ENCODE results near the gene TOR1AIP1. TPM values are rescaled to one million over a fixed set of nuclear protein-coding genes. Genes with fewer than 3 reads are reported as not detected.
A peak's percentile ranks its signal among the peaks of the same experiment; 100 is the strongest.
"Not testable (repeated sequence)": the region's sequence is repeated elsewhere in the genome, so short reads cannot be mapped to it uniquely, and the experiment has no call there.

TOR1AIP1 gene
- total and polyA plus RNA-seq, 7 donors, result 13.2 to 152 (median 117) TPM

DNA sequence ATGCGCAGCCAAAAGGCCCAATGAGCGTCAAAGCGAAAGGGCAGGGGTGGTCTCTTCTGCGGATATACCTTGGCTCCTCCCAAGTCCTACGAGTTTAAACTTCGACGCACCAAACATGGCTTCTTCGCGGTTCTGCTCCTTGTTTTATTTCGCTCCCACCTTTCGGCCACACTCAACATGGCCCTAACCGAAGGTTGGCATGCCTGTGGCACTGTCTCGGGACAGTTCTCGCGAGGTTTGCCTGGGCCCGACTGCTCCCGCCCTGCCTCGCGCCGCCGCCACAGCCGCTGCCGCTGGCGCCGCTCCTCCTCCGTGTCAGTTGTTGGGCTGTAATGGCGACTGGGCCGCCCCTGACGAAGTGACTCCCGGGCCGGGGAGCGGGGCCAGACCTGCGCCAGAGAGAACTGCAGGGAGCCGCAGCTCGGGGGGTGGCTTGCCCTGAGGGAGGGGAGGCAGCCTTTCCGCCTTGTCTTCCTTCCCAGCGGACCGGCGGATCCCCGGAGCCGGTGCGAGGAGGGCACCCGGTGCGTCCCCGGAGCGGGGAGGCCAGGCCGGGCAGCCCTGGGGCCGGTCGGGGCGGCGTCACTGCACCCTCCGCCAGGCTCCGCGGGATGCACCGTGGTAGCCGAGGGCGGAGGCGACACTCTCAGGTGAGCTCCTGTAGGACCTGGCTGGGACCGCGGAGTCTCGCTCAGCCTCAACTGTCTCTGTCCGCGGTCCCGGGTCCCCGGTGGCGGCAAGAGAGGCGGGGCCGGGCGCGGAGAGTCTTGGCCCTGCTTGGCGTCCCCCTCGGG is 72.6 kb downstream of the TOR1AIP1 start, which contains the start of gene CEP350:
TSS of gene CEP350 (plus strand) at position 318 of the 794 bp plus-strand sequence. CDS start 31,372 bp downstream, outside the sequence.
- Histone ChIP-seq H3K4me3 (peak within 1 kb of the TSS; percentile 68 to 98 (median 98)), H3K36me3 (no peaks in the 10 kb centered on the region), H3K27ac (peak within 1 kb of the TSS; percentile 91 to 98 (median 97)), H3K9me3 (no peaks in the 10 kb centered on the region), H3K27me3 (no peaks in the 10 kb centered on the region), H3K4me1 (peaks cover 0 to 36% (median 16%) of the 10 kb centered on the region in 4 donors)
- peak; percentile 99 for DNase-seq
- intact Hi-C loops (cut with DNase I), result loop anchor here (1.0 to 10.0 kb wide), 2 partner anchors 72 to 200 kb away; partner anchors contain the start of genes QSOX1 and TOR1AIP1
- peak; percentile 86 to 96 (median 94) for TF ChIP-seq POLR2AphosphoS5 (IDR thresholded peaks at IDR 0.05)
- no peak for TF ChIP-seq CTCF (IDR thresholded peaks at IDR 0.05)
- TF ChIP-seq EP300 (IDR thresholded peaks at IDR 0.05), result peak in 1 of 4 donors; percentile 36
- peak; percentile 51 to 79 for TF ChIP-seq POLR2A (IDR thresholded peaks at IDR 0.05)
- 0 to 1% methylated on average over 72 of the region's 72 CpGs for WGBS, 2 donors

GRCh38 chr1:179955287-179955680 is 73.2 kb downstream of the TOR1AIP1 start:
- no peak for DNase-seq
- 0 to 1% methylated on average over 10 of the region's 10 CpGs for WGBS, 2 donors
- no peaks in the 10 kb centered on the region for H3K9me3 ChIP-seq
- TF ChIP-seq CTCF (IDR thresholded peaks at IDR 0.05), result no peak
- TF ChIP-seq POLR2A (IDR thresholded peaks at IDR 0.05), result no peak
- no peak for TF ChIP-seq EP300 (IDR thresholded peaks at IDR 0.05)
- no peak for TF ChIP-seq POLR2AphosphoS5 (IDR thresholded peaks at IDR 0.05)
- peak overlapping the region; percentile 68 to 98 (median 98) for H3K4me3 ChIP-seq
- H3K36me3 ChIP-seq, result no peaks in the 10 kb centered on the region
- H3K27ac ChIP-seq, result peak overlapping the region; percentile 91 to 98 (median 97)
- intact Hi-C loops (cut with DNase I), result loop anchor here (10.0 kb wide), 1 partner anchor 200 kb away; the partner anchor contains the start of gene QSOX1
- peaks cover 0 to 36% (median 16%) of the 10 kb centered on the region in 4 donors for H3K4me1 ChIP-seq
- no peaks in the 10 kb centered on the region for H3K27me3 ChIP-seq

DNA sequence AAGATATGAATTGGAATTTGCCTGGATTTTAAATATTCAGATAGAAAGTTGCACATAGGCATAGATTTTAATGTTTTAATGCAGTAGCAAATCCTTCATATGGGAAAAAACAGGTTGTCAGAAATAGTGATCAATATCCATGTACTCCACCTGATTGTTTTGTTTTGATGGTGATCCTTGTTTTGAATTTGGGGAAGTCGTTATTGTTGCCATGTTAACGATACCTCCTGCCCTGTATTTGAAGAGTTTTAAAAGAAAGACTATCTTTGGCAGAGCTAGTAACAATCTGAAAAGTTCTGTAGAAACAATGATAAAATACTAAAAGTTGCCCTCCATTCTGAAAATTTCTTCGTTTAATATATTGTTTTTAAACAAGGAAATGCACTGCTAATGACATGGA is 73.6 kb downstream of the TOR1AIP1 start:
- Histone ChIP-seq H3K27me3 (no peaks in the 10 kb centered on the region), H3K36me3 (no peaks in the 10 kb centered on the region), H3K9me3 (no peaks in the 10 kb centered on the region), H3K27ac (peak overlapping the region; percentile 91 to 98 (median 97)), H3K4me3 (peak overlapping the region; percentile 68 to 98 (median 98)), H3K4me1 (peaks cover 0 to 36% (median 16%) of the 10 kb centered on the region in 4 donors)
- DNase-seq, result no peak
- WGBS, 2 donors, result 2% methylated on average over 3 of the region's 3 CpGs
- TF ChIP-seq CTCF (IDR thresholded peaks at IDR 0.05), result no peak
- no peak for TF ChIP-seq EP300 (IDR thresholded peaks at IDR 0.05)
- no peak for TF ChIP-seq POLR2A (IDR thresholded peaks at IDR 0.05)
- TF ChIP-seq POLR2AphosphoS5 (IDR thresholded peaks at IDR 0.05), result no peak
- intact Hi-C loops (cut with DNase I), result loop anchor here (10.0 kb wide), 1 partner anchor 199 kb away; the partner anchor contains the start of gene QSOX1

- Histone ChIP-seq H3K9me3 (no peaks in the 10 kb centered on the region), H3K36me3 (no peaks in the 10 kb centered on the region), H3K27me3 (no peaks in the 10 kb centered on the region), H3K4me1 (peaks cover 0 to 32% (median 15%) of the 10 kb centered on the region in 4 donors), H3K27ac (no peak overlapping the region), H3K4me3 (no peak overlapping the region)
- 90 to 94% methylated on average over 3 of the region's 3 CpGs for WGBS, 2 donors
- no peak for DNase-seq
- intact Hi-C loops (cut with DNase I), result loop anchor here (10.0 kb wide), 1 partner anchor 196 kb away; the partner anchor contains the start of gene QSOX1
- TF ChIP-seq EP300 (IDR thresholded peaks at IDR 0.05), result no peak
- TF ChIP-seq POLR2AphosphoS5 (IDR thresholded peaks at IDR 0.05), result no peak
- TF ChIP-seq CTCF (IDR thresholded peaks at IDR 0.05), result no peak
- TF ChIP-seq POLR2A (IDR thresholded peaks at IDR 0.05), result no peak
Observed at GRCh38 chr1:179958359-179958758, 76.3 kb downstream of the TOR1AIP1 start.

DNA sequence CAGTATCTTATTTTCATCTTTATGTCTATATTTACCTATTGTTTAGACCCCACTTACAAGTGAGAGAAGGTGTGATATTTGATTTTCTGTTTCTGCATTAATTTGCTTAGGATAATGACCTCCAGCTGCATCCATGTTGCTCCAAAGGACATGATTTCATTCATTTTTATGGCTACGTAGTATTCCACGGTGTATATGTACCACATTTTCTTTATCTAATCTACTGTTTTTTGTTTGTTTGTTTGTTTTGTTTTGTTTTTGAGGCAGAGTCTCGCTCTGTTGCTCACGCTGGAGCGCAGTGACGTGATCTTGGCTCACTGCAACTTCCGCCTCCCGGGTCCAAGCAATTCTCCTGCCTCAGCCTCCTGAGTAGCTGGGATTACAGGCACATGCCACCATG is 80.1 kb downstream of the TOR1AIP1 start:
- 97 to 98% methylated on average over 8 of the region's 8 CpGs for WGBS, 2 donors
- H3K9me3 ChIP-seq, H3K36me3 ChIP-seq: not testable (repeated sequence)

More for the DNA sequence above, 80.1 kb downstream of the TOR1AIP1 start:
- H3K4me3 ChIP-seq; H3K27ac ChIP-seq; H3K27me3 ChIP-seq; DNase-seq; intact Hi-C loops (cut with DNase I): not testable (repeated sequence)
- H3K4me1 ChIP-seq, result peaks cover 0 to 25% (median 9%) of the 10 kb centered on the region in 4 donors
